Measurements from ENCODE around the gene SLC16A3. TPM values are rescaled to one million over a fixed set of nuclear protein-coding genes. Genes with fewer than 3 reads are reported as not detected.

SLC16A3 gene
- total and polyA plus RNA-seq, 2 of the 4 experiments (the other 2 are of a cell fraction): 49.1 to 181 TPM

- WGBS, 2 experiments (ENCODE audit: extremely low coverage in 2 of 2, insufficient read length in 1 of 2): 87% methylated on average over 12 of the region's 17 CpGs; no CpG with 5 or more reads in 1 of the 2 experiments
Measured at GRCh38 chr17:82239401-82239925, 10.6 kb downstream of the SLC16A3 start.

More at GRCh38 chr17:82239401-82239925, 10.6 kb downstream of the SLC16A3 start:
- dilution Hi-C loops (cut with HindIII; ENCODE audit: low sequenced_read_pairs, unreplicated experiment) (no loop called here), intact Hi-C loops (cut with micrococcal nuclease) (no loop called here), in situ Hi-C loops (cut with MboI; ENCODE audit: low sequenced_read_pairs) (no loop called here)
- H3K56ac ChIP-seq (ENCODE audit: extremely low read depth, insufficient read depth, low read length): no peak overlapping the region
- H3K4me1 ChIP-seq (ENCODE audit: control insufficient read depth, insufficient read depth, low read length): peaks cover 55% of the 10 kb centered on the region
- H2BK120ac ChIP-seq (ENCODE audit: low read depth, low read length): no peak overlapping the region
- no peak overlapping the region for H4K91ac ChIP-seq (ENCODE audit: insufficient read depth, low read depth, low read length)
- ChIA-PET POLR2A (ENCODE audit: unreplicated experiment) (interaction anchor here (0.6 kb wide), 1 partner anchor 15 kb away, joined by 3 read pairs; no protein-coding TSS in a partner anchor), CTCF (no interaction called here)
- no peak overlapping the region for H2BK15ac ChIP-seq (ENCODE audit: low read depth, low read length)
- H3K79me1 ChIP-seq (ENCODE audit: low read depth in 1 of 2, low read length in 2 of 2): peaks cover 15 to 85% of the 10 kb centered on the region in 2 experiments; a peak in 3 of 4 replicates
- H3K23ac ChIP-seq (ENCODE audit: low read depth, low read length): no peak overlapping the region
- no peak overlapping the region for H3K4me3 ChIP-seq (ENCODE audit: insufficient read depth, low read depth, low read length)
- H4K20me1 ChIP-seq (ENCODE audit: insufficient read depth, low read length): peaks cover 100% of the 10 kb centered on the region
- H2AK5ac ChIP-seq (ENCODE audit: low read depth, low read length): no peak overlapping the region
- no peak overlapping the region for H3K4me2 ChIP-seq (ENCODE audit: low read depth, low read length)
- no peak overlapping the region for H2BK20ac ChIP-seq (ENCODE audit: low read depth, low read length)
- TF ChIP-seq USF2 (IDR thresholded peaks at IDR 0.05; ENCODE audit: low read depth, low read length): no peak
- TF ChIP-seq NFE2L2 (IDR thresholded peaks at IDR 0.05; ENCODE audit: low read depth, low read length): no peak
- no peak for TF ChIP-seq MAFK (IDR thresholded peaks at IDR 0.05; ENCODE audit: low read depth, low read length)
- no peak for TF ChIP-seq ELK1 (IDR thresholded peaks at IDR 0.05; ENCODE audit: borderline replicate concordance, low read depth, low read length)
- no peak for TF ChIP-seq POLR2A (IDR thresholded peaks at IDR 0.05; ENCODE audit: low read depth, low read length)
- TF ChIP-seq RCOR1 (IDR thresholded peaks at IDR 0.05; ENCODE audit: insufficient replicate concordance, low read length): no peak
- no peak for TF ChIP-seq RFX5 (IDR thresholded peaks at IDR 0.05; ENCODE audit: low read depth, low read length)
- no peak for TF ChIP-seq CTCF (conservative IDR thresholded peaks at IDR 0.05; ENCODE audit: low read depth, low read length)
- no peak for TF ChIP-seq CHD1 (IDR thresholded peaks at IDR 0.05; ENCODE audit: low read depth, low read length)
- no peak for TF ChIP-seq BHLHE40 (IDR thresholded peaks at IDR 0.05; ENCODE audit: low read depth, low read length)
- DNase-seq (no peak), ATAC-seq (ENCODE audit: low read depth) (no peak)
- peak overlapping the region; percentile 14 for H2AK9ac ChIP-seq (replicated peaks; ENCODE audit: low read depth, low read length, poor library complexity)
- H4K8ac ChIP-seq (ENCODE audit: low read depth in 2 of 2, low read length in 2 of 2): no peak overlapping the region
- no peak overlapping the region for H3K4ac ChIP-seq (ENCODE audit: low read depth, low read length)
- BruUV-seq (replicated peaks): no TSS peak
- H4K5ac ChIP-seq (ENCODE audit: low read depth, low read length): no peak overlapping the region
- peak overlapping the region; percentile 10 for H2AFZ ChIP-seq (replicated peaks; ENCODE audit: low read length, poor library complexity)
- H3K9me3 ChIP-seq (ENCODE audit: control insufficient read depth, insufficient read depth, low read length): no peaks in the 10 kb centered on the region
- no peak overlapping the region for H2BK5ac ChIP-seq (ENCODE audit: low read depth, low read length, poor library complexity, severe bottlenecking)
- H3K36me3 ChIP-seq (ENCODE audit: control insufficient read depth, insufficient read depth, low read length): peaks cover 73% of the 10 kb centered on the region
- H3K9me1 ChIP-seq (ENCODE audit: insufficient read depth, low read length): peaks cover 5% of the 10 kb centered on the region; the same call in 1 of the 2 replicates
- no peak overlapping the region for H3K18ac ChIP-seq (ENCODE audit: low read depth, low read length)
- H3K27me3 ChIP-seq (ENCODE audit: control insufficient read depth, insufficient read depth, low read length): no peaks in the 10 kb centered on the region
- H3K14ac ChIP-seq (replicated peaks; ENCODE audit: low read depth, low read length): no peak overlapping the region
- no peak overlapping the region for H3K9ac ChIP-seq (ENCODE audit: low read depth, low read length)
- H3K27ac ChIP-seq (ENCODE audit: insufficient read depth, low read length): no peak overlapping the region
